OCI-LY1 (cell line): Measurements from ENCODE around the gene VEZF1.
A peak's percentile ranks its signal among the peaks of the same experiment; 100 is the strongest.

ENCODE experiments used
- H2AFZ ChIP-seq: fragments of 200-600 bp; sonication (generic), shearing (Covaris generic); 2 replicates; pipeline ENCODE4 v1.6.0; 2014; ENCODE audit warnings: antibody characterized with exemption, mild to moderate bottlenecking, low read length
- H3F3A ChIP-seq: fragments of 200-600 bp; sonication (generic), shearing (Covaris generic); 2 replicates; pipeline ENCODE4 v1.6.0; 2014; ENCODE audit warnings: mild to moderate bottlenecking, antibody characterized with exemption, low read length, moderate library complexity; ENCODE audit not compliant: insufficient read depth
- H3K27ac ChIP-seq: fragments of 200-600 bp; sonication (generic); 2 replicates; pipeline ENCODE4 v1.5.1; 2014; ENCODE audit warnings: low read length, mixed run types, mild to moderate bottlenecking, low read depth; ENCODE audit not compliant: poor library complexity, severe bottlenecking
- H3K27me3 ChIP-seq: fragments of 200-600 bp; sonication (generic); 2 replicates; pipeline ENCODE4 v1.6.0; 2014; ENCODE audit warnings: antibody characterized with exemption, mild to moderate bottlenecking, low read length, moderate library complexity; ENCODE audit not compliant: insufficient read depth
- H3K36me3 ChIP-seq: fragments of 200-600 bp; sonication (generic); 2 replicates; pipeline ENCODE4 v1.6.1; 2014; ENCODE audit warnings: mild to moderate bottlenecking, antibody characterized with exemption, low read length, moderate library complexity, mixed read lengths; ENCODE audit not compliant: insufficient read depth
- H3K4me1 ChIP-seq: fragments of 200-600 bp; sonication (generic); 2 replicates; pipeline ENCODE4 v1.5.1; 2014; ENCODE audit warnings: mild to moderate bottlenecking, low read length, moderate library complexity; ENCODE audit not compliant: insufficient read depth, severe bottlenecking
- H3K4me2 ChIP-seq: fragments of 200-600 bp; sonication (generic), shearing (Covaris generic); 2 replicates; pipeline ENCODE4 v1.6.1; 2014; ENCODE audit warnings: low read length
- H3K4me3 ChIP-seq: fragments of 200-600 bp; sonication (generic); 2 replicates; pipeline ENCODE4 v1.5.1; 2014; ENCODE audit warnings: low read length, low read depth, mild to moderate bottlenecking, mixed read lengths; ENCODE audit not compliant: poor library complexity, severe bottlenecking
- H3K79me2 ChIP-seq: fragments of 200-600 bp; shearing (Covaris generic); 2 replicates; pipeline ENCODE4 v1.6.1; 2016; ENCODE audit warnings: mixed run types, low read length, mixed read lengths; ENCODE audit not compliant: insufficient read depth
- H3K9ac ChIP-seq: fragments of 200-600 bp; sonication (generic), shearing (Covaris generic); 2 replicates; pipeline ENCODE4 v1.6.1; 2014; ENCODE audit warnings: mild to moderate bottlenecking, low read length, mixed read lengths
- H3K9me2 ChIP-seq: fragments of 200-600 bp; sonication (generic), shearing (Covaris generic); 2 replicates; pipeline ENCODE4 v1.6.1; 2014; ENCODE audit warnings: low read depth, mild to moderate bottlenecking, low read length, mixed read lengths
- H3K9me3 ChIP-seq: fragments of 200-600 bp; shearing (Covaris generic); 2 replicates; pipeline ENCODE4 v1.6.1; 2014; ENCODE audit warnings: low read length, mixed read lengths
- H4K20me1 ChIP-seq: fragments of 200-600 bp; sonication (generic), shearing (Covaris generic); 2 replicates; pipeline ENCODE4 v1.6.0; 2016; ENCODE audit warnings: mild to moderate bottlenecking, low read length; ENCODE audit not compliant: insufficient read depth
- EZH2 ChIP-seq: fragments of 200-600 bp; sonication (generic), shearing (Covaris generic); IDR thresholded peaks from 2 replicates; pipeline ENCODE4 v1.8.0; 2017; ENCODE audit warnings: borderline replicate concordance, mixed run types, mild to moderate bottlenecking, antibody characterized with exemption, low read length, moderate library complexity, mixed read lengths
- TF ChIP-seq, protein P1 (sequence below): fragments of 200-600 bp; sonication (generic), shearing (Covaris generic); IDR thresholded peaks from 2 replicates; pipeline ENCODE4 v1.5.1; 2017; ENCODE audit warnings: mild to moderate bottlenecking, antibody characterized with exemption, low read length, moderate library complexity, mixed read lengths

Gene VEZF1

DNA sequence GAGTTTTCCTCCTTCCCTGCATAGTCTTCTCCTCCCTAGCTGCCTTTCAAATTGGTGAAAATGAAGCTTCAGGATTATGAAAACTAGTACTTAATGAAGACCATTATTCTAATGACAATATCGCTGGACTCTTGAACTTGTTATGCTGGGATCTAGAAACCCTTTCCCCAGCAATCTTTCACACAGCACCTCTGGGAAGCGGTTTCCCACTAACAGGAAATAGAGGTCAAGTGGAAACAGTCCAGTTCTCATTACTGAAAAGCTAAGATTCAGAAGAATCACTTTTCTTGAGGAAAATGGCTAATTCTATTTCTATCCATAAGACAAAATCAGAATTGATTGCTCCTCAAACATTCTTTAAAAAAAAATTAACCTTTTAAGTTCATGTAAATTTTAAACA, 2.0 kb upstream of the VEZF1 start:
- no peak overlapping the region for H3K9ac ChIP-seq
- H3K79me2 ChIP-seq: peaks cover 22% of the 10 kb centered on the region
- H3K4me3 ChIP-seq: no peak overlapping the region
- no peak overlapping the region for H3K27ac ChIP-seq
- H3K9me3 ChIP-seq: no peaks in the 10 kb centered on the region
- H3K9me2 ChIP-seq: no peaks in the 10 kb centered on the region
- no peak overlapping the region for H2AFZ ChIP-seq
- TF ChIP-seq EZH2: no peak
- TF ChIP-seq, protein P1, sequence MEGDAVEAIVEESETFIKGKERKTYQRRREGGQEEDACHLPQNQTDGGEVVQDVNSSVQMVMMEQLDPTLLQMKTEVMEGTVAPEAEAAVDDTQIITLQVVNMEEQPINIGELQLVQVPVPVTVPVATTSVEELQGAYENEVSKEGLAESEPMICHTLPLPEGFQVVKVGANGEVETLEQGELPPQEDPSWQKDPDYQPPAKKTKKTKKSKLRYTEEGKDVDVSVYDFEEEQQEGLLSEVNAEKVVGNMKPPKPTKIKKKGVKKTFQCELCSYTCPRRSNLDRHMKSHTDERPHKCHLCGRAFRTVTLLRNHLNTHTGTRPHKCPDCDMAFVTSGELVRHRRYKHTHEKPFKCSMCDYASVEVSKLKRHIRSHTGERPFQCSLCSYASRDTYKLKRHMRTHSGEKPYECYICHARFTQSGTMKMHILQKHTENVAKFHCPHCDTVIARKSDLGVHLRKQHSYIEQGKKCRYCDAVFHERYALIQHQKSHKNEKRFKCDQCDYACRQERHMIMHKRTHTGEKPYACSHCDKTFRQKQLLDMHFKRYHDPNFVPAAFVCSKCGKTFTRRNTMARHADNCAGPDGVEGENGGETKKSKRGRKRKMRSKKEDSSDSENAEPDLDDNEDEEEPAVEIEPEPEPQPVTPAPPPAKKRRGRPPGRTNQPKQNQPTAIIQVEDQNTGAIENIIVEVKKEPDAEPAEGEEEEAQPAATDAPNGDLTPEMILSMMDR: no peak
- H4K20me1 ChIP-seq: no peaks in the 10 kb centered on the region
- H3K4me2 ChIP-seq: no peak overlapping the region
- peaks cover 2% of the 10 kb centered on the region; the same call in 1 of the 2 replicates for H3K36me3 ChIP-seq
- H3K4me1 ChIP-seq: peaks cover 37% of the 10 kb centered on the region
- no peaks in the 10 kb centered on the region for H3K27me3 ChIP-seq
- peaks cover 13% of the 10 kb centered on the region; the same call in 1 of the 2 replicates for H3F3A ChIP-seq

DNA sequence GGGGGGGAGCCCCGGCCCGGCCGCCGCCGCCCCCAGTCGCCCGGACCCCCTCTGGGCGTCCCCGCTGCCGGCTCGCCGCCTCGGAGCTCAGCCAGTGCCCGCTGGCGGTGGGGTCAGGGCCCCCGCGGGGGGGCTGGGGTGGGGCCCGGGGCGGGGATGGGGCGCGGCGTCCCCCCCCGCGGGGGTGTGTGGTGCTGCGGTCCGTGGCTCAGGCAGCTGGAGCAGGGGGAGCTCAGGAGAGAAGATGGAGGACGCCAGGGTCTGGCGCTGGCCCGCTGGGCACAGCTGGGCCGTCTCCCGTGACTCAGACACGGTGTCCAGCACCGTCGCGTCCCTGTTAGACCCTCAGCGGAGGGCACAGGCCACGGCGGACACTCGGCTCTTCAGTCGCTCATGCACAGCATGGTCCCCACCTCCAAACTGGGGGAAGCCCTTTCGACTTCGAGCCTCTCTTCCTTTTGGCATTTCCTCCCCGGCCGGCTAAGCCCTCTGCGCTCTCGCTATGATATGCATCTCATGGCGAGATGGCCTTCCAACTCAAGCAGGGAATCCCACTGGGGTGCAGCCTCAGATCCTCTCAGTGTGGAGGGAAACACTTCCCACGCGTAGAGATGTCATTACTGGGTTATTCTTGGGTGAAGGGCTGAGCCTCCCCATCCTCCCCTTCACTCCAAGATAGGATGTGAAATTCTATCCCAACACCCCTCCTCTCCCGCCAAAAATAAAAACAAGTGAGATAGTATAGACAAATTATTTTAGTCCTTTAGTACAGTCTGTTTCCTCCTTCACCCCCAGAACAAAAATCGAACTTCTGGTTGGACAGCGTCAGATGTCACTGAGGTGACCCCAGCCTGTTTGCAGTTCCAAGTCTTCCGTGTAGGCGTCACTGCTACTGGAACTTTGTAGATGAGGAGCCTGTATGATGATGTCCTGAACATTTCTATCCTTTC, 522 bp upstream of the VEZF1 start:
- Histone ChIP-seq H3K36me3 (peaks cover 16% of the 10 kb centered on the region), H3F3A (peaks cover 13% of the 10 kb centered on the region; the same call in 1 of the 2 replicates), H3K4me3 (peak overlapping the region; percentile 78), H3K9ac (peak overlapping the region; percentile 81), H3K9me3 (no peaks in the 10 kb centered on the region), H3K4me1 (peaks cover 35% of the 10 kb centered on the region), H3K79me2 (peaks cover 22% of the 10 kb centered on the region), H3K9me2 (no peaks in the 10 kb centered on the region), H4K20me1 (no peaks in the 10 kb centered on the region), H3K27me3 (no peaks in the 10 kb centered on the region), H3K27ac (peak overlapping the region; percentile 68), H3K4me2 (peak overlapping the region; percentile 97), H2AFZ (no peak overlapping the region)
- no peak for TF ChIP-seq EZH2
- TF ChIP-seq, protein P1: no peak

DNA sequence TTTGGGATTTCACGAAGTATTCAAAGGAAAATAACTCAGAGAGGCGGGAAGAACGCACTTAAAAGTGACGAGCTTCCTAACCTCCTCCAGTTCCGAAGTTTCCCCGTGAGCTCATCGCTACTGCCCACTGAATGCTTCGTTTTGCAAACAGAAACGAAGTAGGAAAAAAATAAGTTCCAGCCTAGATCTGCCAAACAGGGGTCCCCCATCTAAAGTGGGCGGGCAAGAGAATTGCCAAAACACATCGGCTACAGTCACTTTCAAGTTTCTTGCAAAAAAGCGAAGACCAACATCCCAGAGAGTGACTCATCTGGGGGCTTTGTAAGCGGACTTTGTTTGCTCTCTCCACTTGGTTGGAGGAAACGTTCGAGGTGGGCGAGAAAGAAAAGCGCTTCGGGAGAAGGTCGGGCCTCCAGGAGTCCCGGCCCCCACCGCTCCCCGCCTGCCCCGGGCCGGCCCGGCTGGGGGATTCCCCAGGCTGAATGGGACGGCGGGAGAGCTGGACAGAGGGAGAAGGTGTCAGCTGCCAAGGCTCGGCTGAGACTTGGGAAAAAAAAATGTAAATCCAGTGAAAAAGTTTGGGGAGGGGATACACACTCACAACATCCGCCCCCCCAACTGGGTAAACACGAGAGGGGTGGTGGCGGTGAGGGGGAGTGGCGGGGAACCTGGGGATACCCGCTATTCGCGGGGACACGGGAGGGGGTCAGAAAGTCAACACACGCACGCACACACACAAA, 1.0 kb downstream of the VEZF1 start:
- Histone ChIP-seq H3K27me3 (no peaks in the 10 kb centered on the region), H3K9me2 (no peaks in the 10 kb centered on the region), H4K20me1 (no peaks in the 10 kb centered on the region), H3K4me1 (peaks cover 35% of the 10 kb centered on the region), H3K4me2 (peak overlapping the region; percentile 96), H3K4me3 (peak overlapping the region; percentile 78), H3K9ac (peak overlapping the region; percentile 77), H3K36me3 (peaks cover 31% of the 10 kb centered on the region), H2AFZ (no peak overlapping the region), H3K27ac (no peak overlapping the region), H3K79me2 (peaks cover 22% of the 10 kb centered on the region), H3F3A (peaks cover 13% of the 10 kb centered on the region; the same call in 1 of the 2 replicates), H3K9me3 (no peaks in the 10 kb centered on the region)
- no peak for TF ChIP-seq EZH2
- TF ChIP-seq, protein P1: no peak
